OCI-LY7 (cell line): ENCODE data around the gene ABCB1. TPM values are rescaled to one million over a fixed set of nuclear protein-coding genes. Genes with fewer than 3 reads are reported as not detected.

Experiments used
- BruUV-seq: library from RNA; stranded (reverse); fragments of 400-500 nt; replicated peaks from 2 replicates; lab custom pipeline; 2021; lab: Mats Ljungman, UMichigan
- CTCF ChIA-PET: fragments of 300-600 bp; sonication (Branson Sonifier 250); formaldehyde crosslinking; loops from one replicate; lab custom pipeline; 2022; ENCODE audit warnings: antibody characterized with exemption; ENCODE audit not compliant: unreplicated experiment; lab: Charles Lee
- POLR2A ChIA-PET: fragments of 300-600 bp; sonication (Branson Sonifier 250); formaldehyde crosslinking; loops from one replicate; lab custom pipeline; 2022; ENCODE audit warnings: antibody characterized with exemption; lab: Charles Lee
- DNase-seq: peaks from one replicate; pipeline ENCODE4 v3.0.0-alpha.2; 2015; ENCODE audit warnings: low spot score
- H2AFZ ChIP-seq: fragments of 200-600 bp; sonication (generic), shearing (Covaris generic); 2 replicates; pipeline ENCODE4 v1.6.1; 2014; ENCODE audit warnings: mild to moderate bottlenecking, antibody characterized with exemption, low read length, moderate library complexity
- H3K27ac ChIP-seq: fragments of 200-600 bp; sonication (generic); 2 replicates; pipeline ENCODE4 v1.5.1; 2014; ENCODE audit warnings: mixed run types, low read depth, mild to moderate bottlenecking, moderate library complexity, low read length, inconsistent platforms; ENCODE audit not compliant: poor library complexity, severe bottlenecking
- H3K36me3 ChIP-seq: fragments of 200-600 bp; sonication (generic); 2 replicates; pipeline ENCODE4 v1.6.1; 2014; ENCODE audit warnings: mild to moderate bottlenecking, antibody characterized with exemption, low read length, moderate library complexity, mixed read lengths; ENCODE audit not compliant: insufficient read depth
- H3K4me1 ChIP-seq: fragments of 200-600 bp; sonication (generic); 2 replicates; pipeline ENCODE4 v1.5.1; 2014; ENCODE audit warnings: mild to moderate bottlenecking, low read length; ENCODE audit not compliant: insufficient read depth, poor library complexity, severe bottlenecking
- H3K4me2 ChIP-seq: fragments of 200-600 bp; sonication (generic); 2 replicates; pipeline ENCODE4 v1.6.1; 2014; ENCODE audit warnings: mild to moderate bottlenecking, low read length
- H3K4me3 ChIP-seq: fragments of 200-600 bp; sonication (generic); 2 replicates; pipeline ENCODE4 v1.5.1; 2014; ENCODE audit warnings: mild to moderate bottlenecking, low read depth, low read length; ENCODE audit not compliant: poor library complexity, severe bottlenecking
- H3K79me2 ChIP-seq: fragments of 200-600 bp; sonication (generic); 2 replicates; pipeline ENCODE4 v1.6.1; 2016; ENCODE audit warnings: low read depth, mild to moderate bottlenecking, low read length, moderate library complexity, mixed read lengths; ENCODE audit not compliant: insufficient read depth
- H3K9me2 ChIP-seq: fragments of 200-600 bp; sonication (generic); 2 replicates; pipeline ENCODE4 v1.6.1; 2016; ENCODE audit warnings: mild to moderate bottlenecking, low read length, mixed read lengths; ENCODE audit not compliant: insufficient read depth
- H3K9me3 ChIP-seq: fragments of 200-600 bp; sonication (generic); 2 replicates; pipeline ENCODE4 v1.6.1; 2014; ENCODE audit warnings: mild to moderate bottlenecking, mixed run types, low read length, mixed read lengths
- H4K20me1 ChIP-seq: fragments of 200-600 bp; sonication (generic); 2 replicates; pipeline ENCODE4 v1.6.1; 2014; ENCODE audit warnings: mild to moderate bottlenecking, antibody characterized with exemption, low read length, moderate library complexity, mixed read lengths; ENCODE audit not compliant: insufficient read depth
- EZH2phosphoT487 ChIP-seq: fragments of 200-600 bp; sonication (generic); IDR thresholded peaks from 2 replicates; pipeline ENCODE4 v1.6.1; 2018; ENCODE audit warnings: low read depth, borderline replicate concordance, mild to moderate bottlenecking, mixed run types, antibody characterized with exemption, low read length, moderate library complexity, mixed read lengths
- intact Hi-C: fragments of 100-400 bp; cut with micrococcal nuclease; formaldehyde crosslinking; loops from one replicate; pipeline ENCODE4 v1.10.0; 2022; ENCODE audit not compliant: unreplicated experiment
- total RNA-seq, 2 experiments: library from RNA; depleted of rRNA in 1 of 2; stranded (reverse); fragments of >200 nt in 1 of 2; shearing (Covaris generic) in 1 of 2; gene quantifications; 2 replicates each; pipeline ENCODE4 v1.2.3, GENCODE V29; 2014 to 2022
- TF ChIP-seq, protein P1 (sequence below): fragments of 200-600 bp; sonication (generic); conservative IDR thresholded peaks from 2 replicates; pipeline ENCODE4 v1.5.1; 2014; ENCODE audit warnings: mild to moderate bottlenecking, antibody characterized with exemption, low read length, moderate library complexity, mixed read lengths

The ABCB1 gene
- total RNA-seq, 2 experiments from 2014 or later: not detected

GRCh38 chr7:87497482-87497881 is 103.2 kb downstream of the ABCB1 start:
- ChIA-PET POLR2A (no interaction called here), CTCF (no interaction called here)
- no peaks in the 10 kb centered on the region for H3K9me3 ChIP-seq
- H3K4me2 ChIP-seq: no peak overlapping the region
- H4K20me1 ChIP-seq: no peaks in the 10 kb centered on the region
- TF ChIP-seq, protein P1, sequence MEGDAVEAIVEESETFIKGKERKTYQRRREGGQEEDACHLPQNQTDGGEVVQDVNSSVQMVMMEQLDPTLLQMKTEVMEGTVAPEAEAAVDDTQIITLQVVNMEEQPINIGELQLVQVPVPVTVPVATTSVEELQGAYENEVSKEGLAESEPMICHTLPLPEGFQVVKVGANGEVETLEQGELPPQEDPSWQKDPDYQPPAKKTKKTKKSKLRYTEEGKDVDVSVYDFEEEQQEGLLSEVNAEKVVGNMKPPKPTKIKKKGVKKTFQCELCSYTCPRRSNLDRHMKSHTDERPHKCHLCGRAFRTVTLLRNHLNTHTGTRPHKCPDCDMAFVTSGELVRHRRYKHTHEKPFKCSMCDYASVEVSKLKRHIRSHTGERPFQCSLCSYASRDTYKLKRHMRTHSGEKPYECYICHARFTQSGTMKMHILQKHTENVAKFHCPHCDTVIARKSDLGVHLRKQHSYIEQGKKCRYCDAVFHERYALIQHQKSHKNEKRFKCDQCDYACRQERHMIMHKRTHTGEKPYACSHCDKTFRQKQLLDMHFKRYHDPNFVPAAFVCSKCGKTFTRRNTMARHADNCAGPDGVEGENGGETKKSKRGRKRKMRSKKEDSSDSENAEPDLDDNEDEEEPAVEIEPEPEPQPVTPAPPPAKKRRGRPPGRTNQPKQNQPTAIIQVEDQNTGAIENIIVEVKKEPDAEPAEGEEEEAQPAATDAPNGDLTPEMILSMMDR: no peak
- no peak for TF ChIP-seq EZH2phosphoT487
- no peak overlapping the region for H3K4me3 ChIP-seq
- DNase-seq: no peak
- no TSS peak for BruUV-seq
- intact Hi-C loops: no loop called here
- no peaks in the 10 kb centered on the region for H3K36me3 ChIP-seq
- no peaks in the 10 kb centered on the region for H3K79me2 ChIP-seq
- H3K9me2 ChIP-seq: no peaks in the 10 kb centered on the region
- H3K4me1 ChIP-seq: peaks cover 5% of the 10 kb centered on the region
- H2AFZ ChIP-seq: no peak overlapping the region
- H3K27ac ChIP-seq: no peak overlapping the region

- intact Hi-C loops: no loop called here
- POLR2A ChIA-PET: interaction anchor here (0.6 kb wide), 1 partner anchor 41 kb away, joined by 3 read pairs; no protein-coding TSS in a partner anchor
- no TSS peak for BruUV-seq
These were observed 105.3 kb downstream of the ABCB1 start for GRCh38 chr7:87495366-87495765.

GRCh38 chr7:87494454-87494853 is 106.2 kb downstream of the ABCB1 start:
- H3K4me3 ChIP-seq: no peak overlapping the region
- H2AFZ ChIP-seq: no peak overlapping the region
- H3K9me2 ChIP-seq: no peaks in the 10 kb centered on the region
- no peaks in the 10 kb centered on the region for H4K20me1 ChIP-seq
- intact Hi-C loops: no loop called here
- no TSS peak for BruUV-seq
- no peaks in the 10 kb centered on the region for H3K79me2 ChIP-seq
- no peaks in the 10 kb centered on the region for H3K36me3 ChIP-seq
- DNase-seq: no peak
- H3K9me3 ChIP-seq: no peaks in the 10 kb centered on the region
- H3K4me1 ChIP-seq: peaks cover 5% of the 10 kb centered on the region
- H3K4me2 ChIP-seq: no peak overlapping the region
- no peak for TF ChIP-seq EZH2phosphoT487
- TF ChIP-seq, protein P1: no peak
- ChIA-PET CTCF (no interaction called here), POLR2A (interaction anchor here (1.0 kb wide), 1 partner anchor 11 kb away, joined by 3 read pairs; no protein-coding TSS in a partner anchor)
- H3K27ac ChIP-seq: no peak overlapping the region

More at GRCh38 chr7:87495366-87495765, 105.3 kb downstream of the ABCB1 start:
- Histone ChIP-seq H3K27ac (no peak overlapping the region), H3K4me1 (peaks cover 5% of the 10 kb centered on the region), H2AFZ (no peak overlapping the region), H4K20me1 (no peaks in the 10 kb centered on the region), H3K4me3 (no peak overlapping the region), H3K79me2 (no peaks in the 10 kb centered on the region), H3K9me2 (no peaks in the 10 kb centered on the region), H3K36me3 (no peaks in the 10 kb centered on the region), H3K9me3 (no peaks in the 10 kb centered on the region), H3K4me2 (no peak overlapping the region)
- no peak for TF ChIP-seq EZH2phosphoT487
- TF ChIP-seq, protein P1: no peak
- DNase-seq: no peak
- CTCF ChIA-PET: no interaction called here
